H9 (cell line): ENCODE measurements around the gene CDH18. TPM values are rescaled to one million over a fixed set of nuclear protein-coding genes. Genes with fewer than 3 reads are reported as not detected.

Source experiments
- DNase-seq: peaks from one replicate; pipeline ENCODE4 v3.0.0-alpha.2; 2017
- H2AFZ ChIP-seq: one replicate; pipeline ENCODE4 v1.6.1; 2013; ENCODE audit warnings: mild to moderate bottlenecking, low read length, control low read depth, moderate library complexity
- H2AK5ac ChIP-seq: 2 replicates; pipeline ENCODE4 v1.6.1; 2013; ENCODE audit warnings: low read length, control low read depth, mixed read lengths; ENCODE audit not compliant: insufficient read length
- H2BK120ac ChIP-seq: one replicate; pipeline ENCODE4 v1.6.1; 2013; ENCODE audit warnings: low read depth, mild to moderate bottlenecking, low read length, control low read depth, inconsistent platforms; ENCODE audit not compliant: poor library complexity, severe bottlenecking
- H2BK12ac ChIP-seq: 2 replicates; pipeline ENCODE4 v1.6.1; 2013; ENCODE audit warnings: low read length, control low read depth, mixed read lengths, low read depth; ENCODE audit not compliant: insufficient read length
- H2BK15ac ChIP-seq: 2 replicates; pipeline ENCODE4 v1.6.1; 2013; ENCODE audit warnings: low read depth, low read length, control low read depth
- H2BK20ac ChIP-seq: one replicate; pipeline ENCODE4 v1.6.1; 2013; ENCODE audit warnings: low read depth, mild to moderate bottlenecking, low read length, control low read depth, inconsistent platforms; ENCODE audit not compliant: poor library complexity, severe bottlenecking
- H2BK5ac ChIP-seq: 2 replicates; pipeline ENCODE4 v1.6.1; 2013; ENCODE audit warnings: low read length, control low read depth, mixed read lengths; ENCODE audit not compliant: insufficient read length
- H3K14ac ChIP-seq: 2 replicates; pipeline ENCODE4 v1.6.1; 2013; ENCODE audit warnings: low read length, control low read depth; ENCODE audit not compliant: insufficient read depth
- H3K18ac ChIP-seq: 2 replicates; pipeline ENCODE4 v1.6.1; 2013; ENCODE audit warnings: low read depth, mild to moderate bottlenecking, mixed read lengths, low read length, control low read depth; ENCODE audit not compliant: insufficient read length
- H3K23ac ChIP-seq: 2 replicates; pipeline ENCODE4 v1.6.1; 2013; ENCODE audit warnings: low read length, control low read depth, mixed read lengths, low read depth; ENCODE audit not compliant: insufficient read length
- H3K23me2 ChIP-seq: 2 replicates; pipeline ENCODE4 v1.6.1; 2013; ENCODE audit warnings: low read depth, mild to moderate bottlenecking, mixed read lengths, low read length, control low read depth; ENCODE audit not compliant: insufficient read length, poor library complexity, severe bottlenecking
- H3K27ac ChIP-seq: 2 replicates; pipeline ENCODE4 v1.5.1; 2013; ENCODE audit warnings: low read length, control low read depth, mixed read lengths, low read depth; ENCODE audit not compliant: insufficient read length
- H3K27me3 ChIP-seq: 2 replicates; pipeline ENCODE4 v1.6.1; 2013; ENCODE audit warnings: low read length, control low read depth, inconsistent platforms; ENCODE audit not compliant: insufficient read depth
- H3K4ac ChIP-seq: 2 replicates; pipeline ENCODE4 v1.6.1; 2013; ENCODE audit warnings: low read depth, mild to moderate bottlenecking, control low read depth, inconsistent platforms, low read length, moderate library complexity
- H3K4me1 ChIP-seq: 2 replicates; pipeline ENCODE4 v1.6.1; 2013; ENCODE audit warnings: low read length, control low read depth, inconsistent platforms; ENCODE audit not compliant: insufficient read depth
- H3K4me2 ChIP-seq: 2 replicates; pipeline ENCODE4 v1.6.1; 2013; ENCODE audit warnings: low read length, control low read depth, mixed read lengths; ENCODE audit not compliant: insufficient read length, insufficient read depth
- H3K56ac ChIP-seq: 2 replicates; pipeline ENCODE4 v1.6.1; 2013; ENCODE audit warnings: low read depth, mild to moderate bottlenecking, mixed read lengths, low read length, control low read depth; ENCODE audit not compliant: insufficient read length
- H3K79me1 ChIP-seq: 2 replicates; pipeline ENCODE4 v1.6.1; 2013; ENCODE audit warnings: low read depth, mild to moderate bottlenecking, moderate library complexity, low read length, control low read depth, inconsistent platforms; ENCODE audit not compliant: insufficient read depth, poor library complexity, severe bottlenecking
- H3K79me2 ChIP-seq: 2 replicates; pipeline ENCODE4 v1.6.1; 2013; ENCODE audit warnings: low read length, control low read depth, inconsistent platforms; ENCODE audit not compliant: insufficient read depth
- H3K9ac ChIP-seq: 2 replicates; pipeline ENCODE4 v1.6.1; 2013; ENCODE audit warnings: low read length, control low read depth, mixed read lengths; ENCODE audit not compliant: insufficient read length; ENCODE audit errors: extremely low read depth
- H3K9me3 ChIP-seq: one replicate; pipeline ENCODE4 v1.6.1; 2013; ENCODE audit warnings: low read depth, low read length, inconsistent platforms; ENCODE audit not compliant: control insufficient read depth
- H3T11ph ChIP-seq: one replicate; pipeline ENCODE4 v1.6.1; 2013; ENCODE audit warnings: mild to moderate bottlenecking, low read length, control low read depth, inconsistent platforms
- H4K20me1 ChIP-seq: one replicate; pipeline ENCODE4 v1.6.1; 2013; ENCODE audit not compliant: control insufficient read depth, insufficient read length, insufficient read depth
- H4K5ac ChIP-seq: 2 replicates; pipeline ENCODE4 v1.6.1; 2013; ENCODE audit warnings: low read depth, mild to moderate bottlenecking, mixed read lengths, low read length, control low read depth; ENCODE audit not compliant: insufficient read length
- H4K8ac ChIP-seq: replicated peaks from 2 replicates; pipeline ENCODE4 v1.6.1; 2013; ENCODE audit warnings: low read length, control low read depth, mixed read lengths, low read depth; ENCODE audit not compliant: insufficient read length
- H4K91ac ChIP-seq: 2 replicates; pipeline ENCODE4 v1.6.1; 2013; ENCODE audit warnings: low read depth, mild to moderate bottlenecking, moderate library complexity, mixed read lengths, low read length, control low read depth; ENCODE audit not compliant: insufficient read length
- H3K27ac Mint-ChIP-seq, 3 experiments: 2 replicates in 2 of 3; 3 replicates in 1 of 3; pipeline ENCODE4 v1.8.0; 2020 to 2021; ENCODE audit warnings: mixed read lengths in 3 of 3, mild to moderate bottlenecking in 1 of 3, moderate library complexity in 1 of 3
- H3K27me3 Mint-ChIP-seq: 2 replicates; pipeline ENCODE4 v1.8.0; 2021; ENCODE audit warnings: low read depth, mild to moderate bottlenecking, moderate library complexity, mixed read lengths
- H3K36me3 Mint-ChIP-seq, 3 experiments: 2 replicates in 2 of 3; 3 replicates in 1 of 3; pipeline ENCODE4 v1.8.0; 2020 to 2021; ENCODE audit warnings: low read depth in 3 of 3, mixed read lengths in 3 of 3; ENCODE audit not compliant: insufficient read depth in 1 of 3
- H3K4me1 Mint-ChIP-seq, 2 experiments: 2 replicates each; pipeline ENCODE4 v1.8.0; 2020; ENCODE audit warnings: mixed read lengths in 2 of 2
- H3K4me3 Mint-ChIP-seq, 2 experiments: 2 replicates in 1 of 2; 3 replicates in 1 of 2; pipeline ENCODE4 v1.8.0; 2020 to 2021; ENCODE audit warnings: mild to moderate bottlenecking in 2 of 2, mixed read lengths in 2 of 2, moderate library complexity in 1 of 2
- H3K9me3 Mint-ChIP-seq, 2 experiments: 2 replicates in 1 of 2; 3 replicates in 1 of 2; pipeline ENCODE4 v1.8.0; 2020; ENCODE audit warnings: mild to moderate bottlenecking in 2 of 2, mixed read lengths in 2 of 2, moderate library complexity in 1 of 2
- WGBS: extraction: QIAGEN DNeasy Blood & Tissue Kit; methylation state at CpG from one replicate; pipeline ENCODE4 v1.1.7; 2013; ENCODE audit warnings: missing lambda C conversion rate, low lambda C conversion rate, mixed read lengths; ENCODE audit not compliant: insufficient read length; ENCODE audit errors: extremely low coverage; 5-methylcytosine and 5-hydroxymethylcytosine counted together
- total RNA-seq: library from RNA; stranded (reverse); gene quantifications from 2 replicates; pipeline ENCODE4 v1.2.1, GENCODE V29; 2021
- TF ChIP-seq, protein P1 (sequence below): fragments of 200-600 bp; sonication (generic); conservative IDR thresholded peaks from 3 replicates; pipeline ENCODE4 v1.8.0; 2021; ENCODE audit warnings: antibody characterized with exemption, mild to moderate bottlenecking

Gene CDH18
- total RNA-seq, 1 experiment from 2014 or later, result not detected

DNA sequence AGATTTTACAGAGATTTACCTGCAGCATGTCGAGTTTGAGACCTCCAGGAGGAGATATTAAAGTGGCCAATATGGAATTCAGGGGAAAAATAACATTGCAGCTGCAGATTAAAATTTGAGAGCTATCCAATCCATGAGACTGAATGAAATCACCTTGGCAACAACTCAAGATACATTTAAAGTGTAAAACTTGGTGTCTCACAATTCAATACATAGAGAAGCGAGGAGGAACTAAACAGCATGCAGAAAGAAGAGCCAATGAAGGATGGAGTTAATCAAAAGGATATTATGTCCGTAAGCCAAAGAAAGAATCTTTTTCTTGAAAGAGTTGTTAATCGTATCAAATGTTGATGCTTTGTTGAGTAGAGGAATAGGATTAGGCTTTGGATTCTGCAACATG is 455.1 kb downstream of the CDH18 start:
- Histone ChIP-seq H3K9ac (no peak overlapping the region), H3T11ph (no peak overlapping the region), H4K5ac (no peak overlapping the region), H3K27ac (no peak overlapping the region), H2AFZ (no peak overlapping the region), H4K91ac (no peak overlapping the region), H4K20me1 (no peaks in the 10 kb centered on the region), H2BK20ac (no peak overlapping the region), H3K27me3 (no peaks in the 10 kb centered on the region), H2BK15ac (no peak overlapping the region), H2BK5ac (no peak overlapping the region), H3K14ac (no peak overlapping the region), H2AK5ac (no peak overlapping the region), H3K23ac (no peak overlapping the region), H3K4ac (no peak overlapping the region), H3K9me3 (no peaks in the 10 kb centered on the region), H4K8ac (no peak overlapping the region), H3K4me2 (no peak overlapping the region), H3K23me2 (no peaks in the 10 kb centered on the region), H3K18ac (no peak overlapping the region), H3K79me2 (no peaks in the 10 kb centered on the region), H2BK120ac (no peak overlapping the region), H3K56ac (no peak overlapping the region), H3K79me1 (no peaks in the 10 kb centered on the region), H2BK12ac (no peak overlapping the region), H3K4me1 (no peaks in the 10 kb centered on the region)
- H3K9me3 Mint-ChIP-seq, result peaks cover 4% of the 10 kb centered on the region in 2 experiments; a peak in 4 of 5 replicates
- no peak overlapping the region for H3K4me3 Mint-ChIP-seq
- no peaks in the 10 kb centered on the region for H3K36me3 Mint-ChIP-seq
- WGBS, result no CpG with 5 or more reads among the region's 4 CpGs
- TF ChIP-seq, protein P1, sequence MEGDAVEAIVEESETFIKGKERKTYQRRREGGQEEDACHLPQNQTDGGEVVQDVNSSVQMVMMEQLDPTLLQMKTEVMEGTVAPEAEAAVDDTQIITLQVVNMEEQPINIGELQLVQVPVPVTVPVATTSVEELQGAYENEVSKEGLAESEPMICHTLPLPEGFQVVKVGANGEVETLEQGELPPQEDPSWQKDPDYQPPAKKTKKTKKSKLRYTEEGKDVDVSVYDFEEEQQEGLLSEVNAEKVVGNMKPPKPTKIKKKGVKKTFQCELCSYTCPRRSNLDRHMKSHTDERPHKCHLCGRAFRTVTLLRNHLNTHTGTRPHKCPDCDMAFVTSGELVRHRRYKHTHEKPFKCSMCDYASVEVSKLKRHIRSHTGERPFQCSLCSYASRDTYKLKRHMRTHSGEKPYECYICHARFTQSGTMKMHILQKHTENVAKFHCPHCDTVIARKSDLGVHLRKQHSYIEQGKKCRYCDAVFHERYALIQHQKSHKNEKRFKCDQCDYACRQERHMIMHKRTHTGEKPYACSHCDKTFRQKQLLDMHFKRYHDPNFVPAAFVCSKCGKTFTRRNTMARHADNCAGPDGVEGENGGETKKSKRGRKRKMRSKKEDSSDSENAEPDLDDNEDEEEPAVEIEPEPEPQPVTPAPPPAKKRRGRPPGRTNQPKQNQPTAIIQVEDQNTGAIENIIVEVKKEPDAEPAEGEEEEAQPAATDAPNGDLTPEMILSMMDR, result no peak
- H3K4me1 Mint-ChIP-seq, result no peaks in the 10 kb centered on the region
- DNase-seq, result no peak
- no peaks in the 10 kb centered on the region for H3K27me3 Mint-ChIP-seq
- H3K27ac Mint-ChIP-seq, result no peak overlapping the region
